NT2/D1 (cell line): Measurements from ENCODE around the gene NHS.

ENCODE experiments used
- DNase-seq: peaks from one replicate; pipeline ENCODE4 v3.0.0-alpha.2; 2011; ENCODE audit warnings: low read depth, low spot score
- H3K27me3 ChIP-seq: 2 replicates; pipeline ENCODE4 v1.6.0; 2011; ENCODE audit warnings: mild to moderate bottlenecking; ENCODE audit not compliant: insufficient read length, insufficient read depth
- H3K36me3 ChIP-seq: 2 replicates; pipeline ENCODE4 v1.6.1; 2011; ENCODE audit warnings: mild to moderate bottlenecking, low read length, mixed read lengths; ENCODE audit not compliant: insufficient read depth, insufficient read length
- H3K4me1 ChIP-seq: 2 replicates; pipeline ENCODE4 v1.5.1; 2011; ENCODE audit not compliant: insufficient read depth, insufficient read length
- H3K4me3 ChIP-seq: 2 replicates; pipeline ENCODE4 v1.5.1; 2011; ENCODE audit warnings: low read depth; ENCODE audit not compliant: insufficient read length
- H3K9ac ChIP-seq: 2 replicates; pipeline ENCODE4 v1.6.0; 2011; ENCODE audit warnings: low read depth; ENCODE audit not compliant: insufficient read length
- H3K9me3 ChIP-seq: 2 replicates; pipeline ENCODE4 v1.5.1; 2011; ENCODE audit warnings: mild to moderate bottlenecking, low read length; ENCODE audit not compliant: insufficient read depth
- SUZ12 ChIP-seq: IDR thresholded peaks from 2 replicates; pipeline ENCODE4 v1.6.1; 2011; ENCODE audit not compliant: insufficient read length, insufficient read depth; ENCODE audit errors: extremely low read depth
- YY1 ChIP-seq: IDR thresholded peaks from 2 replicates; pipeline ENCODE4 v1.6.1; 2011; ENCODE audit not compliant: insufficient read length, insufficient read depth
- ZNF274 ChIP-seq: IDR thresholded peaks from 2 replicates; pipeline ENCODE4 v1.6.1; 2011; ENCODE audit warnings: mild to moderate bottlenecking, low read depth, low read length

Gene NHS

GRCh38 chrX:17465802-17466201, 90.8 kb downstream of the NHS start:
- peaks cover 2% of the 10 kb centered on the region for H3K4me1 ChIP-seq
- no peaks in the 10 kb centered on the region for H3K27me3 ChIP-seq
- no peaks in the 10 kb centered on the region for H3K9me3 ChIP-seq
- TF ChIP-seq ZNF274 (no peak), YY1 (no peak), SUZ12 (no peak)
- H3K9ac ChIP-seq = no peak overlapping the region
- no peak overlapping the region for H3K4me3 ChIP-seq
- DNase-seq = no peak
- H3K36me3 ChIP-seq = no peaks in the 10 kb centered on the region

DNA sequence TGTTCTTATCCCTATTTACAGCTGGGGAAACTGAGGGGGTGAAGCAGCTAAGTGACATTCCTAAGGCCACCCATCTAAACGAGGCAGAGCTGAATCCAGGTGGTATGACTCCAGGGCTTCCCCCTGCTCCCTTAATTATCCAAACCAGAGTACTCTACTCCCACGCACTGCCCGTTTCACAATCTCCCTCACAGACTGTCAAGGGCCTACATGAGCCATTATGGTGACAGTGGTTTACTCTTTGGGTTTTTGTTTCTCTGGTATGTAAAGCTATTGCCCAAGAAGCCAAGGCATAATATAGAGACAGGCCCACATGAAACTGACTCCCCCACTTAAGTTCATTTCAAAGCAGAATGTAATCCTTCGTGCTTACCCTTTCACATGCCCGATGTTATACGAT, 95.1 kb downstream of the NHS start:
- no peak for DNase-seq
- TF ChIP-seq SUZ12 (no peak), ZNF274 (no peak), YY1 (no peak)
- Histone ChIP-seq H3K4me1 (no peaks in the 10 kb centered on the region), H3K9ac (no peak overlapping the region), H3K4me3 (no peak overlapping the region), H3K9me3 (no peaks in the 10 kb centered on the region), H3K36me3 (no peaks in the 10 kb centered on the region), H3K27me3 (no peaks in the 10 kb centered on the region)

DNA sequence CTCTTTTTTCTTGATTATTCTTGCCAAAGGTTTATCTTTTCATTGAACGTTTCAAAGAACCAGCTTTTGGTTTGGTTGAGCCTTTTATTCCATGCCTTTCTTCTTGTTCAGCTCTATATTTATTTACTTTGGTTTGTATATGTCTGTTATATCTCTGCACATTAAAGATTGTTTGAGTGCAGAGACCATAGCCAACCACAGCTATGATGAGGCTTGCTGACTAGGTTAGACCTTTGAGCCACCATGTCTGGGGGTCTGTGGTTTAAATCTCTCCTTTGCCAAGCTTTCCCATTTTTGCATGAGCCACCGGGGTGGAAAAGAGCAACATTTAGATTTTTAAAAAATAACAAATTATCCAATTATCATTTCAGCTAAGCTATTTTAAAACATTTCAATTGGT, 96.1 kb downstream of the NHS start:
- DNase-seq = no peak
- Histone ChIP-seq H3K9ac (no peak overlapping the region), H3K36me3 (no peaks in the 10 kb centered on the region), H3K9me3 (no peaks in the 10 kb centered on the region), H3K4me1 (no peaks in the 10 kb centered on the region), H3K27me3 (no peaks in the 10 kb centered on the region), H3K4me3 (no peak overlapping the region)
- TF ChIP-seq YY1 (no peak), SUZ12 (no peak), ZNF274 (no peak)

DNA sequence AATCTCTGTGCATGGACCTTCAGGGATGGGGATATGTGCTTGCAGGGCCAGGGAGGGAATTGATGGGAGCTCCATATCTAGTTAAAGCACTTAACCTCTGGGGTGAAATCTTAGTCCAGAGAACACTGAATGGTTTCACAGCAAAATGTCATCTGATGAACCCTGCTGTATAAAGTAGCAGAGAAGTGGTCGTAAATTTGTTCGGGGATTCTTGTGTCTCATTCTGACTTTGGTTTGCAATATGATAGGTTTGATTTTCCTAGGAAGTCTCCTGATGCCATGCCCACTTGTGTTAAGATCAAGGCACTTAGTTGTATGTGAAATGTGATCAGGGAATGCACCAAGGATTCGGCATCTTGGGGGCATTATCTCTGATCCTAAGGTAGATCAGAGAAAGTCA, 96.9 kb downstream of the NHS start:
- Histone ChIP-seq H3K4me1 (no peaks in the 10 kb centered on the region), H3K36me3 (no peaks in the 10 kb centered on the region), H3K9me3 (no peaks in the 10 kb centered on the region), H3K4me3 (no peak overlapping the region), H3K27me3 (no peaks in the 10 kb centered on the region), H3K9ac (no peak overlapping the region)
- TF ChIP-seq YY1 = no peak
- no peak for TF ChIP-seq SUZ12
- no peak for TF ChIP-seq ZNF274
- no peak for DNase-seq

DNA sequence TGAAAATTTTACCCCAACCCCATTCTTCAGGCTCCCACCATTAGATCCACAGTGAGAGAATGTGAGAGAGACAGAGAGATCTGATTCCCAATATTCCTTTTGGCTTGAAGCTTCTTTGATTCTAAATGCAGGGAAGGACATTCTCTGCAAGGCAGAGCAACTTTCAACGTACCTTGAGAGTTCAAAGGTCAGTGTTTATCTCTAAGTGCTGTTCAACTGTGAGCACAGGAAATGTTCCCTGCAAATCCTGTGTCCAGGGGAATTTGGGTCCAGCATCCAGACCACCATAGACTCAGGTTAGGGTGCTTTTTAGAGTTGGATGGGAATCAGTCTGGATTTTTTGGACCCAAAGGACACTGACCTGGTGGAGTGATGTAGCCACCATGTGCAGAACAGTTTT, 97.4 kb downstream of the NHS start:
- H3K4me3 ChIP-seq = no peak overlapping the region
- no peak for DNase-seq
- H3K4me1 ChIP-seq = no peaks in the 10 kb centered on the region
- no peaks in the 10 kb centered on the region for H3K27me3 ChIP-seq
- no peak for TF ChIP-seq ZNF274
- TF ChIP-seq SUZ12 = no peak
- TF ChIP-seq YY1 = no peak
- no peak overlapping the region for H3K9ac ChIP-seq
- H3K36me3 ChIP-seq = no peaks in the 10 kb centered on the region
- no peaks in the 10 kb centered on the region for H3K9me3 ChIP-seq

DNA sequence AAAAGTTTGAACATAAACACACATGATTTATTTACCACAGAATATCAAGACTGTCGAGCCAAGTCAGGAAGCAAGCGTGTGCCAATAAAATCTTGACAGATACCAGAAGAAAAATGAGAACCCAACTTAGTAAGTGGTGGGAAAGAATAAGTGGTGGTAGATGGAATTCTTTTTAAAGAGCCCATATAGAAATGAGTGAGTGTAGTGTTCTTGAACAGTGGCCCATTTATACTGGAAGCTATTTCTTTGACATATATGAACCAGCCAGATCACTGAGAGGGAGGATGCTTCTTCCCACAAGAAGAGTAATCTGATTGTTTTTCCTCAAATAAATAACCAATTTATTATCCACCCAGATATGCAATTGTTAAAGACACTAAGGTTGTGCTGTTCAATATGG, 98.0 kb downstream of the NHS start:
- no peaks in the 10 kb centered on the region for H3K4me1 ChIP-seq
- TF ChIP-seq SUZ12 = no peak
- no peak for TF ChIP-seq YY1
- TF ChIP-seq ZNF274 = no peak
- no peaks in the 10 kb centered on the region for H3K27me3 ChIP-seq
- no peaks in the 10 kb centered on the region for H3K9me3 ChIP-seq
- no peak for DNase-seq
- no peaks in the 10 kb centered on the region for H3K36me3 ChIP-seq
- no peak overlapping the region for H3K9ac ChIP-seq
- no peak overlapping the region for H3K4me3 ChIP-seq

DNA sequence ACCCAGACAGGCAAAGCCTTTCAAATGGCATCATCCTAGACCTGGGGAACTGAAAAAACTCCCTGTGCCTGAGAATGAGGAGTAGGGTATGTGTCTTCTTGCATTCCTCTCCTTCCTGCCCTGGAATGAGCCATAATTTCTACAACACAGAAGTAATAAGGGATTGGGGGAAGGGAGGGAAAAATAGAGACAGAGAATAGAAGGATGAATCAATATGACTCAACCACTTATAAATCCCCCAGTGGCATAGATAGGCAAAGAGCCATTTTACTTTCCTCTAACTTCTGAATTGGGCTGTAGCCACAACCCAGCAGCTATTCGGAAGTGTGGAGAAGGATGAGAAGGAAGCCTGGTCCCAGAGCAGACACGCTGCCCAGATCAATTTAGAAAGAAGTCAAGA, 99.9 kb downstream of the NHS start:
- Histone ChIP-seq H3K4me1 (no peaks in the 10 kb centered on the region), H3K9ac (no peak overlapping the region), H3K9me3 (no peaks in the 10 kb centered on the region), H3K36me3 (no peaks in the 10 kb centered on the region), H3K4me3 (no peak overlapping the region), H3K27me3 (no peaks in the 10 kb centered on the region)
- TF ChIP-seq YY1 = no peak
- TF ChIP-seq ZNF274 = no peak
- TF ChIP-seq SUZ12 = no peak
- no peak for DNase-seq
